ENCODE measurements around the gene TRPM3.

The TRPM3 gene

DNA sequence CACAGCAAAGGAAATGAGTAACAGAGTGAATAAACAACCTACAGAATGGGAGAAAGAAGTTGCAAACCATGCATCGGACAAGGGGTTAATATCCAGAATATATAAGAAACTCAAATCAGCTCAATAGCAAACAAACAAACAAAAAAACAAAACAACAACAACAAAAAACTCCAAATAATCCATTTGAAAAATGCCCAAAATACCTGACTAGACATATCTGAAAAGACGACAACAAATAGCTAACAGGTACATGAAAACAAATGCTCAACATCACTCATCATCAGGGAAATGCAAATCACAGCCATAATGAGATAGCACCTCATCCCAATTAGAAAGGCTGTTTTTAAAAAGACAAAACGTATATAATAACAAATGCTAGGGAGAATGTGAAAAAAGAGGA, 111.2 kb downstream of the TRPM3 start:
- Histone ChIP-seq H3K79me2 (ENCODE audit: insufficient read depth, low read depth) (no peaks in the 10 kb centered on the region), H2AFZ (ENCODE audit: low read depth) (no peak overlapping the region), H3K4me1 (ENCODE audit: low read depth, poor library complexity, severe bottlenecking) (no peaks in the 10 kb centered on the region), H3K9ac (no peak overlapping the region), H3K4me2 (no peak overlapping the region), H3K36me3 (ENCODE audit: insufficient read depth) (no peaks in the 10 kb centered on the region), H3K27ac (no peak overlapping the region), H3K4me3 (IDR thresholded peaks at IDR 0.05; ENCODE audit: insufficient read depth, low read depth, low read length) (no peak overlapping the region), H3K27me3 (ENCODE audit: insufficient read depth, low read depth) (no peaks in the 10 kb centered on the region), H4K20me1 (ENCODE audit: insufficient read depth) (no peaks in the 10 kb centered on the region)
- no peak for TF ChIP-seq CTCF (conservative IDR thresholded peaks at IDR 0.05; ENCODE audit: low read depth, low read length)

GRCh38 chr9:71005456-71005855, 116.0 kb downstream of the TRPM3 start:
- H3K36me3 ChIP-seq (ENCODE audit: insufficient read depth): no peaks in the 10 kb centered on the region
- H3K4me1 ChIP-seq (ENCODE audit: low read depth, poor library complexity, severe bottlenecking): no peaks in the 10 kb centered on the region
- H3K27me3 ChIP-seq (ENCODE audit: insufficient read depth, low read depth): no peaks in the 10 kb centered on the region
- TF ChIP-seq CTCF (conservative IDR thresholded peaks at IDR 0.05; ENCODE audit: low read depth, low read length): no peak
- H3K4me3 ChIP-seq (IDR thresholded peaks at IDR 0.05; ENCODE audit: insufficient read depth, low read depth, low read length): no peak overlapping the region
- no peak overlapping the region for H3K4me2 ChIP-seq
- no peaks in the 10 kb centered on the region for H3K79me2 ChIP-seq (ENCODE audit: insufficient read depth, low read depth)
- H2AFZ ChIP-seq (ENCODE audit: low read depth): no peak overlapping the region
- H3K9ac ChIP-seq: no peak overlapping the region
- no peak overlapping the region for H3K27ac ChIP-seq
- no peaks in the 10 kb centered on the region for H4K20me1 ChIP-seq (ENCODE audit: insufficient read depth)

DNA sequence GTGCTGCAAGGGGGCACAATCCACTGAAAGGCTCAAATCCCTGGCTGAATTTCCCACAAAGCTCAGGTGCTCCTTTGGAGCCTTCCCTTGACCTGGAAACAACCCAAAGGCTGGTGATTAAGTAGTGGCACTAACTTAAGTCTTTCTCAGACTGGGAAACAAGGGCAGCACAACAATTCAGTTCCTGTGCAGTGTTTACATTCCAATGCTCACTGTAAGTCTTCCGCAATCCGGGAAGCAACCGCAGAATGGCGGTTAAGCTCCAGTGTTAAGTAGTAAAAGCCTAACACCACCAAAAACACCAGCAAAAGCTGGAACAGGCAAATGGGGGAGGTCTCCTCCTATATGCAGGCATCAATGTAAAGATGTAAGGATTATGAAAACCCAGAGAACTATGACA, 117.2 kb downstream of the TRPM3 start:
- Histone ChIP-seq H3K4me2 (no peak overlapping the region), H4K20me1 (ENCODE audit: insufficient read depth) (no peaks in the 10 kb centered on the region), H3K27ac (no peak overlapping the region), H3K9ac (no peak overlapping the region), H3K4me1 (ENCODE audit: low read depth, poor library complexity, severe bottlenecking) (no peaks in the 10 kb centered on the region), H3K27me3 (ENCODE audit: insufficient read depth, low read depth) (no peaks in the 10 kb centered on the region), H3K36me3 (ENCODE audit: insufficient read depth) (no peaks in the 10 kb centered on the region), H2AFZ (ENCODE audit: low read depth) (no peak overlapping the region), H3K4me3 (IDR thresholded peaks at IDR 0.05; ENCODE audit: insufficient read depth, low read depth, low read length) (no peak overlapping the region), H3K79me2 (ENCODE audit: insufficient read depth, low read depth) (no peaks in the 10 kb centered on the region)
- no peak for TF ChIP-seq CTCF (conservative IDR thresholded peaks at IDR 0.05; ENCODE audit: low read depth, low read length)

DNA sequence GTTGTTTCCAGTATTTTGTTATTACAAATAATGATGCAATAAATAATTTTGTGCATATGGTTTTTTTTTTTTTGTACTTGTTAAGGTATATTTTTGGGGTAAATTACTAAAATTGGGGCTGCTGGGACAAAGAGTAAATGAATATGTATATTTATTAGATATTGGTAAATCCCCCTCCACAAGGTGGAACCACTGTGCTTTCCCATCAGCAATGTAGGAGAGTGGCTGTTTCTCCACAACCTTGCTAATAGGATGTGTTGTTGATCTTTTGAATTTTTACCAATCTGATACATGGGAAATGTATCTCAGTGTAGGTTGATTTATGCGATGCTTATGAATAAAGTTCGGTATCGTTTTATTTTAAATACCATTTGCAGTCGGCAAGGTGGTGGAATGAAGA, 118.1 kb downstream of the TRPM3 start:
- no peaks in the 10 kb centered on the region for H3K4me1 ChIP-seq (ENCODE audit: low read depth, poor library complexity, severe bottlenecking)
- no peak overlapping the region for H2AFZ ChIP-seq (ENCODE audit: low read depth)
- no peaks in the 10 kb centered on the region for H3K36me3 ChIP-seq (ENCODE audit: insufficient read depth)
- H3K4me2 ChIP-seq: no peak overlapping the region
- H3K9ac ChIP-seq: no peak overlapping the region
- no peak for TF ChIP-seq CTCF (conservative IDR thresholded peaks at IDR 0.05; ENCODE audit: low read depth, low read length)
- no peak overlapping the region for H3K27ac ChIP-seq
- no peaks in the 10 kb centered on the region for H3K79me2 ChIP-seq (ENCODE audit: insufficient read depth, low read depth)
- H3K4me3 ChIP-seq (IDR thresholded peaks at IDR 0.05; ENCODE audit: insufficient read depth, low read depth, low read length): no peak overlapping the region
- H3K27me3 ChIP-seq (ENCODE audit: insufficient read depth, low read depth): no peaks in the 10 kb centered on the region
- no peaks in the 10 kb centered on the region for H4K20me1 ChIP-seq (ENCODE audit: insufficient read depth)

Measured in KMS-11 (cell line).